Thyroid gland (tissue), 4 donors: ENCODE data around the gene CERK. TPM values are rescaled to one million over a fixed set of nuclear protein-coding genes. Genes with fewer than 3 reads are reported as not detected.

Experiments used
- DNase-seq, 2 donors: peaks; one replicate each; pipeline ENCODE4 v3.0.0-alpha.2; 2019
- H3K27ac ChIP-seq, 3 donors: fragments of 200-600 bp; sonication (generic); 1 replicate in 2 of 3; 2 replicates in 1 of 3; pipeline ENCODE4 v1.5.1; 2016 to 2019; ENCODE audit warnings: mild to moderate bottlenecking in 1 of 3, moderate library complexity in 1 of 3
- H3K27me3 ChIP-seq: fragments of 200-600 bp; sonication (generic); one replicate; pipeline ENCODE4 v1.5.1; 2019
- H3K36me3 ChIP-seq, 2 donors: fragments of 200-600 bp; sonication (generic); one replicate each; pipeline ENCODE4 v1.5.1; 2016 to 2019
- H3K4me1 ChIP-seq, 2 donors: fragments of 200-600 bp; sonication (generic); one replicate each; pipeline ENCODE4 v1.5.1; 2017 to 2019
- H3K4me3 ChIP-seq, 3 donors: fragments of 200-600 bp; sonication (generic); replicated peaks in 1 of 3; 1 replicate in 2 of 3; 2 replicates in 1 of 3; pipeline ENCODE4 v1.5.1; 2016; ENCODE audit warnings: mild to moderate bottlenecking in 1 of 3
- H3K9me3 ChIP-seq: fragments of 200-600 bp; sonication (generic); one replicate; pipeline ENCODE4 v1.5.1; 2017
- CTCF ChIP-seq, 6 experiments: fragments of 200-600 bp in 3 of 6; fragments of 450-650 bp in 3 of 6; sonication (generic) in 3 of 6; IDR thresholded peaks; one replicate each; pipeline ENCODE4 v1.5.1; 2016 to 2019; ENCODE audit warnings: antibody characterized with exemption in 6 of 6, mild to moderate bottlenecking in 2 of 6, inconsistent platforms in 1 of 6, moderate library complexity in 1 of 6
- POLR2A ChIP-seq, 2 donors: fragments of 450-650 bp; IDR thresholded peaks; one replicate each; pipeline ENCODE4 v1.6.1; 2017; ENCODE audit warnings: antibody characterized with exemption in 2 of 2, mild to moderate bottlenecking in 2 of 2, moderate library complexity in 1 of 2
- WGBS, 2 donors: methylation state at CpG; one replicate each; pipeline ENCODE4 v1.1.5; 2017; 5-methylcytosine and 5-hydroxymethylcytosine counted together
- intact Hi-C: fragments of 100-400 bp; cut with DNase I; formaldehyde crosslinking; loops from one replicate; pipeline ENCODE4 v1.15.1; 2023
- total RNA-seq, 4 donors: library from RNA; depleted of rRNA; stranded (reverse); fragments of >200 nt; gene quantifications; one replicate each; pipeline ENCODE4 v1.2.3, GENCODE V29; 2016

The CERK gene
- total RNA-seq, 4 donors from 2014 or later: 74.6 to 84.7 (median 81.5) TPM

GRCh38 chr22:46694416-46695170 is 43.5 kb downstream of the CERK start:
- no peak for DNase-seq
- peaks cover 74 to 80% of the 10 kb centered on the region in 2 donors for H3K36me3 ChIP-seq
- TF ChIP-seq CTCF (IDR thresholded peaks at IDR 0.05) (no peak), POLR2A (IDR thresholded peaks at IDR 0.05) (no peak)
- intact Hi-C loops: no loop called here
- no peak overlapping the region for H3K4me3 ChIP-seq
- H3K9me3 ChIP-seq: no peaks in the 10 kb centered on the region
- H3K4me1 ChIP-seq: peaks cover 3 to 11% of the 10 kb centered on the region in 2 donors
- WGBS, 2 donors: 93 to 96% methylated on average over 11 to 13 of the region's 15 CpGs
- H3K27me3 ChIP-seq: no peaks in the 10 kb centered on the region
- no peak overlapping the region for H3K27ac ChIP-seq

GRCh38 chr22:46693634-46694415 is 44.2 kb downstream of the CERK start:
- 91 to 92% methylated on average over 17 of the region's 17 CpGs for WGBS, 2 donors
- Histone ChIP-seq H3K27ac (no peak overlapping the region), H3K27me3 (no peaks in the 10 kb centered on the region), H3K36me3 (peaks cover 74 to 77% of the 10 kb centered on the region in 2 donors), H3K9me3 (no peaks in the 10 kb centered on the region), H3K4me3 (no peak overlapping the region), H3K4me1 (peaks cover 3 to 11% of the 10 kb centered on the region in 2 donors)
- no peak for DNase-seq
- TF ChIP-seq POLR2A (IDR thresholded peaks at IDR 0.05) (no peak), CTCF (IDR thresholded peaks at IDR 0.05) (no peak)
- intact Hi-C loops: no loop called here

GRCh38 chr22:46691571-46691970 is 46.5 kb downstream of the CERK start:
- Histone ChIP-seq H3K27ac (no peak overlapping the region), H3K9me3 (no peaks in the 10 kb centered on the region), H3K4me1 (peaks cover 3 to 11% of the 10 kb centered on the region in 2 donors), H3K27me3 (no peaks in the 10 kb centered on the region), H3K4me3 (no peak overlapping the region), H3K36me3 (peaks cover 70 to 75% of the 10 kb centered on the region in 2 donors)
- WGBS, 2 donors: 97 to 98% methylated on average over 14 to 15 of the region's 17 CpGs
- intact Hi-C loops: no loop called here
- TF ChIP-seq POLR2A (IDR thresholded peaks at IDR 0.05) (no peak), CTCF (IDR thresholded peaks at IDR 0.05) (no peak)
- no peak for DNase-seq

- Histone ChIP-seq H3K4me1 (peaks cover 5 to 7% of the 10 kb centered on the region in 2 donors), H3K27ac (no peak overlapping the region), H3K36me3 (peaks cover 66 to 73% of the 10 kb centered on the region in 2 donors), H3K4me3 (no peak overlapping the region), H3K27me3 (no peaks in the 10 kb centered on the region), H3K9me3 (no peaks in the 10 kb centered on the region)
- 95% methylated on average over 20 of the region's 20 CpGs for WGBS, 2 donors
- TF ChIP-seq CTCF (IDR thresholded peaks at IDR 0.05) (no peak), POLR2A (IDR thresholded peaks at IDR 0.05) (no peak)
- intact Hi-C loops: no loop called here
- DNase-seq: no peak
These were observed 47.9 kb downstream of the CERK start for GRCh38 chr22:46690146-46690545.

- TF ChIP-seq POLR2A (IDR thresholded peaks at IDR 0.05) (no peak), CTCF (IDR thresholded peaks at IDR 0.05) (no peak)
- Histone ChIP-seq H3K4me3 (no peak overlapping the region), H3K36me3 (peaks cover 55 to 61% of the 10 kb centered on the region in 2 donors), H3K9me3 (no peaks in the 10 kb centered on the region), H3K27ac (no peak overlapping the region), H3K4me1 (peaks cover 10 to 15% of the 10 kb centered on the region in 2 donors), H3K27me3 (no peaks in the 10 kb centered on the region)
- WGBS, 2 donors: 89 to 92% methylated on average over 11 of the region's 11 CpGs
- no peak for DNase-seq
- intact Hi-C loops: no loop called here
These were observed 49.1 kb downstream of the CERK start for GRCh38 chr22:46688949-46689348.
